ENCODE data around the gene SLN. TPM values are rescaled to one million over a fixed set of nuclear protein-coding genes. Genes with fewer than 3 reads are reported as not detected.
"Not testable (repeated sequence)": the region's sequence is repeated elsewhere in the genome, so short reads cannot be mapped to it uniquely, and the experiment has no call there.

Gene SLN
- total RNA-seq (2014; rRNA removed), result not detected in 2 replicates
- polyA plus RNA-seq (2012), result not detected

DNA sequence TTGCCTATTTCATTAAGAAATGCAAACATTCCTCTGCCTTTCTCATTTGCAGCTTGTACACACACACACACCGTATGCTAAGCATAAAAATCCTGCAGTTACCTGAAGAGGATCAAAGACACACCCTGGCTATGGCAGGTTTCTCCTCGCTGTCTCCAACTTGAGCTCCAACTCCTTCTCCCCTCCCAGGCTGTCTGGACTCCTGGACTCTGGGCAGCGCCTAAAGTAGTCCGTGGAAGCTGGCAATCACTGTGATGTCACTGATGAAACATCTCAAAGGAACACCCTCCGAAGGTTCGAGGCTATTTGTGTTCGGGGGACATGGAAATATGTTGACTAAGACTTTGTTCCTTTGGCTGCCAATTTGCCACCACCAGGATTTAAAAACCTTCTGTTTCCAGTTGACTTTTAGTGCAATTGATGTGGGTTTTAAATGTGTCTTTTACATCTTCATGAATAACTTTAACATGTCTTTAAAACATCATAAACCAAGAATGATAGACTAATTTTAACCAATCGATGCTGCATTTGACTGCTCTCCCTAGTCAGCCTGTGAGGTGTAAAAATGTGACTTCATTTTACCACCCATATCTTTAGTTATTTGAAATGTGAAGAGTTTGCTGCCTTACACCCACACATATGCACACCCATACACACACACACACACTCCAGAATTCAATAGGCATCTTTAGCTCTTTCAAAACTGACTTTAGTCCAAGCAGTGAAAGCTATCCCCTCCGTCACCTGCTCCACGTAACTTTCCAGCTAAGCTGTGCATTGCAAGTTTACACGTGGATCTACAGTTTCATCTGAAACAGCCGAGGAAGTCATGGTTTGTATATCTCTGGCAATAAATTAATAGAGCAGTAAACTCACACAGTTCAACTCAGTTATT lies at the start of gene SLN:
Gene SLN, minus strand, starts transcription at position 196 of the 895 bp plus-strand sequence.
- no peak for DNase-seq (ENCODE audit: low read depth)

DNA sequence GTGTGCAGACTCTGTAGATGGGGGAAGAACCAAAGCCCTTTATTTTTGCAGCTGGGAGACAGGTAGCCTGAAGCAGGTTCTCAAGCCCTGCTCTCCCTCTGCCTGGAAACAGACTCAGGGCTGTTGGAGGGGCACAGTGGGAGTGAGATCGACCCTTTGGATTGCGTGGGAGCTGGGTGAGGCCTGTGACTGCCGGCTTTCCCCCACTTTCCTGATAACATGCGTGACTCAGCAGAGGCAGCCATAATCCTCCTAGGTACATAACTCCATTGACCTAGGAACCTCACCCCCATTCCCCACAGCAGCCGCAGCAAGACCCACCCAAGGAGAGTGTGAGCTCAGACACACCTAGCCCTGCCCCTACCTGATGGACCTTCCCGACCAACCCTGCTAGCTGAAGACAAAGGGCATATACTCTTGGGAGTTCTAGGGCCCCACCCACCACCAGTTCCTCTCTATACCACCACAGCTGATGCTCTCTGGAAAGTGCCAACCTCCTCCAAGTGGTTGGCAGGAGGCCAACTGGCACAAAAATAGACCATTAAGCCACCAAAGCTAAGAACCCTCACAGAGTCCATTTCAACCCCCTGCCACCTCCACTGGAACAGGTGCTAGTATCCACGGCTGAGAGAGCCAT lies 47.0 kb upstream of the SLN start:
- not testable (repeated sequence) for DNase-seq (ENCODE audit: low read depth)

DNA sequence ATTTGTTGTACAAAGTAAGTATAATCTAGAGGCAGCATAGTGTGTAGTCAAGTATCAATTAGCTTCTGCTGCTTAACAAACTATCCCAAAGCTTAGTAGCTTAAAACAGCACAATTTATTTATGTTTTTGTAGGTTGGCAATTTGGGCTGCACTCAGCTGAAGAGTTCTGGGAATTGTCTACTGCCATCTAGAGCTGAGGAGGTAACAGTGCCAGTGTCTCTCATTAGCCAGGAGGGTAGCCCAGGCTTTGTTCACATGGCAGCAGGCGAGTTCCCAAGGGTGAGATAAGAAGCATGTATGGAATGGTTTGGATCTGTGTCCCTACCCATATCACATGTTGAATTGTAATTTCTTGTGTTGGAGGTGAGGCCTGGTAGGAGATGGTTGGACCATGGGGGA lies 45.8 kb upstream of the SLN start:
- DNase-seq (ENCODE audit: low read depth), result no peak

GRCh38 chr11:107756553-107756952 lies 44.7 kb upstream of the SLN start:
- no peak for DNase-seq (ENCODE audit: low read depth)

DNA sequence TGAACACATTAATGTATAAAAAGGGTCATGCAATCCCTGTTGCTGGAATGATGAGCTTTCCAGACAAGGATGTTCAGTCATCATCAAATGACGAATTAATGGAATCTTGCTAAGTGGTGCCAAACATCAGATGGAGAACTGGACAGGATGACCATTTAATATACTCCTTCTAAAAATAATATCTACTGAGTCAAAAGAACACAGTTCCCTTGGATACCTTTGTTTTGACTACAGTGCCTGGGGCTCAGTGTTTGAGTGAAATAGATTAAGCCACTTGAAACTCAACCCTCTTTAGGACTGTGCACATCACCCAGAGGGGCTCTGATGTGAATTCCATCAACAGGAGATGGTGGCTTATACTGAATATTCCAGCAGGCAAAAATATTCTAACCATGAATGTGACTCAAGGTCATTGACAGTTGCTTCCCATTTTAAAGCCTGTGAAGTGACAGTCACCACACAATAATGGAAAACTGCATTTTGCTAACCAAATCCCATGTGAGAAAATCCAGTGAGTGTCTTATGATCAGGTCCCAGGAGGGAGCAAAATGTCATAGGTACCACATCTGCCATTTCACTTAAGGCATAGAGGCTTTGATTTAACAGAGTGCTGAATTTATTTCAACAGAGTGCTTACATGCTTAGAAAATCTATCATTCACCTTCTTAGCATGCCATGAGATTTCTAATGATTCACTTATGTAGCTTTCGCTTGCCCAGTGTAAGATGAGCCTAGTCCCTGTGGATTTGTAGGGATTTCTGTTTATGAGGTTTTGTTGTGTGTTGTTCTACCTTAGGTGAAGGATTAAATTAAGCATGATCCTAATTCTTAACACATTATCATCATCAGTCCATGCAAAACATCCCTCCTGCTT lies 41.3 kb upstream of the SLN start:
- peak; percentile 3 for DNase-seq (ENCODE audit: low read depth)

- DNase-seq (ENCODE audit: low read depth), result no peak
Measured at GRCh38 chr11:107752508-107752907, 40.7 kb upstream of the SLN start.

- DNase-seq (ENCODE audit: low read depth), result no peak
Measured at GRCh38 chr11:107751082-107751481, 39.2 kb upstream of the SLN start.

GRCh38 chr11:107750313-107750712 lies 38.5 kb upstream of the SLN start:
- no peak for DNase-seq (ENCODE audit: low read depth)

GRCh38 chr11:107747622-107748021 lies 35.8 kb upstream of the SLN start:
- DNase-seq (ENCODE audit: low read depth), result peak; percentile 70

DNA sequence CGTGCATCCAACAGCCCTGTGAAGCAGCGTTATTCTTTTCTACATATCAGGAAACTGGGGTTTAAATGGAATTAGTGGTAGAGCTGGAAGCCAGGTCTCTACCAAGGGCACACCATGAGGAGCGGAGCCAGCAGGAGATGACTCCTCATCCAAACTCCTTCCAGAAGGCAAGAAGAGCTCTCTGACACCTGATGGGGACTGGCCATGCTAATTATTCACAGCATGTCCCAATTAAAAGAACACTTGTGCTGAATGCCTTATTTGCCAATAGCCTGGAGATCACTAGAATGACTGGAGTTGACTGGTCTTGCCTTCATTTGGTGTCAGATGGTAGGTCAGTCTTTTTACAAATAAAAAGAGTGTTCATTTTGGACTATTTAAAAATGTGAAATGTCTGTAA lies 32.9 kb upstream of the SLN start:
- no peak for DNase-seq (ENCODE audit: low read depth)

DNA sequence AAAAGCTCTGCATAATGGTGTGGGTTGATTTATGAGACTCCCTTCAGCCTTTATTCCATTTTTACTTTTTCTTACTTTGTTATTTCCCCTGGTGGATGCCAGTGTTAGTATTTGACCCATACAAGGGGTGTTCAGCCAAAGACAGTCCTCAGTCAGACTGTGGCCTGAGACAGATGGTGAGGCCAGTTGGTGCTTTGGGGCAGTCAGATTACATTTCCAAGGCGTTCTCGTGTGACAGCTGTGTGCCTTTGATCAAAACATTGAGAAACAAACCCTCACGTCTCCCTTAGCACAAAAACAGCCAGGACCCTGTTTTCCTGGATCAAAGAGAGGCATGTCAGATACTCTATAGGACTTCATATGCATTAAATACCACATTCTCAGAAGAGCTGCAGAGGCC lies 31.3 kb upstream of the SLN start:
- peak; percentile 64 for DNase-seq (ENCODE audit: low read depth)

DNA sequence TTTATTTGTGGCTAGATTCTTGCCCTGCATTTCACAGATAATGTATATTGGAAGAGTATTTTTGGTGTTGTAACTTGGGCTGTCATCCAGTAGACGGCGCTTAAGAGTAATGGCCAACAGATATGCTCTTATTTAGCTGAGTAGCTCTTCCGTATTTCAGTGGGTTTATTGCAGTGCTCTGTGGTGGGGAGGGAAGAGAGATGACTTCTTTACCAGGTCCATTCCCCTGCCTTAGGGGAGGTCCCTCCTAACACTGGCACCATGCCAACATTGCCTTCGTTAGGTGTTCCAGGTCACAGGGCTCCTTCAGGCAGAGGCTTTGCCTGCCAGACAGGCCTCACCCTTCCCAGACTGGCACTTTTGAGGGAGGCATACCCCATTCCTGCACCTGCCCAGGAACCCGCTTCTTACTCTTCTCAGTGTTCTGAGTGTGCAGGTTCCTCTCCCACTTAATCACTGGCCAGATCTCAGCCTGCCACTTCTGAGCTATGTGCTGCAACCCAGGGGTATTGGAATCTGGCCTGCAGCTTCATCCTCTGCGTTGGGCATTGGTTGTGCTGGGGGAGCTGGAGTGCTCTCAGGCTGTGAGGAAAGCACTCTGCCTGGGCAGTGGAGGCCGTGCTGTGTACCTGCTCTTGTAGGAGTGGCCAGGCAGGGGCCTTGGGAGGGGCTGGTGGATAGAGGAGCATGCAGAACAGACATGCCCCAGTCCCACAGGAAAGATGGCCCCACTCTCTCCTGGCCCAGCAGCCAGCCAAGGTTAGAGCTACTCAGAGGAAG lies 29.4 kb upstream of the SLN start:
- DNase-seq (ENCODE audit: low read depth), result peak; percentile 8

DNA sequence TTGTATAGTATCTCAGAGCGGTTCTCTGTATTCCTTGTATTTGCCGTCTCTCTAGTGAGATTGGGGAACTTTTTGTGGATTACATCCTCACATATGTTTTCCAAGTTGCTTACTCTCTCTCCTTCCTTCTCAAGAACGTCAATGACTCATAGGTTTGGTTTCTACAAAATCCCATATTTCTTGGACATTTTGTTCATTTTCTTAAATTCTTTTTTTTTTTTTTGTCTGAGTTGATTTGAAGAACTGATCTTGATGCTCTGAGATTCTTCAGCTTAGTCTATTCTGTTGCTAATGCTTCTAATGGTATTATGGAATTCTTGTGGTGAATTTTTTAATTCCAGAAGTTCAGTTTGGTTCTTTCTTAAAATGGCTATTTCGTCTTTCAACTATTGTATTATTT lies 28.4 kb upstream of the SLN start:
- peak; percentile 51 for DNase-seq (ENCODE audit: low read depth)

GRCh38 chr11:107736546-107736945 lies 24.7 kb upstream of the SLN start:
- peak; percentile 56 for DNase-seq (ENCODE audit: low read depth)

DNA sequence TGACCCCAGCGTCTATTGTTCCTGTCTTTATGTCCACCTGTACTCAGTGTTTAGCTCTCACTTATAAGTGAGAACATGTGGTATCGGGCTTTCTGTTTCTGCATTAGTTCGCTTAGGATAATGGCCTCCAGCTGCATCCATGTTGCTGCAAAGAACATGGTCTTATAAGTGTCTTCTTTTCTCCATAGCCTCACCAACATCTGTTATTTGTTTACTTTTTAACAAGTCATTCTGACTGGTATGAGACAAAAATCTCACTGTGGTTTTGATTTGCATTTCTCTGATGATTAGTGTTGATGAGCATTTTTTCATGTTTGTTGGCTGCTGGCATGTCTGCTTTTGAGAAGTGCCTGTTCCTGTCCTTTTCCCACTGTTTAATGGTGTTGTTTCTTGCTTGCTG lies 21.7 kb upstream of the SLN start:
- DNase-seq (ENCODE audit: low read depth), result peak; percentile 47

DNA sequence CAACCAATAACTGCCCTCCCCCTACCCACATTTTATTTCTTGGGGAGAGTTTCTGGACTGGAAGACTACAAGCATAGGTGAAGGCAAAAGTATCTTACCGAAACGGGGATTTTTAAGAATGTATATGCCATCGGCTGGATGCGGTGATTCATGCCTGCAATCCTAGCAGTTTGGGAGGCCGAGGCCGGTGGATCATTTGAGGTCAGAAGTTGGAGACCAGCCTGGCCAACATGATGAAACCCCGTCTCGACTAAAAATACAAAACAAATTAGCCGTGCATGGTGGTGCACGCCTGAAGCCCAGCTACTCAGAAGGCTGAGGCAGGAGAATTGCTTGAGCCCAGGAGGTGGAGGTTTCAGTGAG lies 20.8 kb upstream of the SLN start:
- no peak for DNase-seq (ENCODE audit: low read depth)

- no peak for DNase-seq (ENCODE audit: low read depth)
Measured at GRCh38 chr11:107731941-107732688, 20.3 kb upstream of the SLN start.

GRCh38 chr11:107722662-107723061 lies 10.8 kb upstream of the SLN start:
- DNase-seq (ENCODE audit: low read depth), result peak; percentile 59

DNA sequence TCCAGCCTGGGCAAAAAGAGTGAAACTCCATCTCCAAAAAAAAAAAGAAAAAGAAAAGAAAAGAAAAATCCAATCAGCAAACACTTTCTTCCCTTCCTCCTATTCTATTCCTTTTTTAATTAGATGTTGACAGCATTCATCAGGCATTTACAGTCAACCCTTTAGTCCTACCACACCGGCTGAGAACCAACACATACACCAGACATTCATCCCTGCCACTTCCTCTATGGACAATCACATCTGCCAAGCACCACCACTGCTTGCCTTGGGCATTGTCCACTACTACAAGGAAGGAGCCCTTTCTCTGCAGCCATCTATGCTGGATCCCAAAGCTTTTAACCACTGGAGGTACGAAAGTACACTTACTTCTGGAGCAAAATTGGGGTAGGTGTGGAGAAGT lies 9.4 kb upstream of the SLN start:
- no peak for DNase-seq (ENCODE audit: low read depth)

GRCh38 chr11:107720303-107720774 lies 8.5 kb upstream of the SLN start:
- DNase-seq (ENCODE audit: low read depth), result no peak
